AG20443 (cell line): ENCODE measurements around the gene SH3BP4.

Experiments
- DNase-seq: peaks from one replicate; pipeline ENCODE4 v3.0.0; 2012; ENCODE audit warnings: low spot score, mixed read lengths

The SH3BP4 gene

DNA sequence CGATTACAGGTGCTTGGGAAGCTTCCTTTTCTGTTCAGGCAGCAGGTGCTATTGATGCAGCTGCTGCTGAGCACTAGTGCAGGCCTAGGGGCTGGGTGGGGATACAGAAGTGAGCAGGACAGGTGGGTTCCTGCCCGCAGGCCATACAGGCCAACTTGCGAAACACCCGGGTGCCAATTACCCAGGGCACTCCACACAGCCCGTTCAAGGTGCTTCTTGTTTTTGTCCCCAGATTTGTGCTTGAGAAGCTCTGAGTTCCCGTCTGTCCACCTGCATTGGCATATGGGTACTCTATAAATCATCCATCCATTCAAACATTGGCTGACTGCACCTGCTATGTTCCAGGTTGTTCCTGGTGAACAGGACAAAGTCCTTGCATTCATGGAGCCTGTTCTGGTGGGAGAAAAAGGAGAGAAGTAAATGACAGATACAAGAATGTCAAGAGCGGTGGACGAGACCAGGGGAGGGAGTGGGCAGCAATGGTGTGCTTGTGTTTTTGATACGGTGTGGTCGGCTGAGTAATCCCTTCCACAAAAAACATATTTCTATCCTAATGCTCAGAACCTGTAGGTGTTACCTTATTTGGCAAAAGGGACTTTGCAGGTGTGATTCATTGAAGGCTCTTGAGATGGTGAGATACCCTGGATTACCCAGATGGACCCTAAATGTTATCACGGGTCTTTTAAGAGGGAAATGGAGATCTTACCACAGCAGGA lies 31.4 kb downstream of the SH3BP4 start:
- no peak for DNase-seq

DNA sequence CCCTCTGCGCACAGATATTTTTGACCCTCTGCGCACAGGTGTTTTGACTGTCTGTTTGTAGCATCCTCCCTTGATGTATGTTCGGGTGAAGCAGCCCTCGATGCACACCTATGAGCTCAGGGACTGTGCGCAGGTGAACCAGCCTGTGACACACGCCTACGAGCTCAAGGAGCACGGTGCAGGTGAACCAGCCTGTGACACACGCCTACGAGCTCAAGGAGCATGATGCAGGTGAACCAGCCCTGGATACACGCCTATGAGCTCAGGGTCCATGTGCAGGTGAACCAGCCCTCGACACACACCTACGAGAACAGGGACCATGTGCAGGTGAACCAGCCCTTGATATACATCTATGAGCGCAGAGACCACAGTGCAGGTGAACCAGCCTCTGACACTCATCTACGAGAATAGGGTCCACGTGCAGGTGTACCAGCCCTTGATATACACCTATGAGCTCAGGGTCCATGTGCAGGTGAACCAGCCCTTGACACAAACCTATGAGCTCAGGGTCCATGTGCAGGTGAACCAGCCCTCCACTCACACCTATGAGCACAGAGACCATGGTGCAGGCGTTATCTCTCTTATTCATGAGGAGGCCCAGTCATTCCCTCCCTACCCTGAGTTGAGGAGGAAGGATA lies 33.9 kb downstream of the SH3BP4 start:
- no peak for DNase-seq

DNA sequence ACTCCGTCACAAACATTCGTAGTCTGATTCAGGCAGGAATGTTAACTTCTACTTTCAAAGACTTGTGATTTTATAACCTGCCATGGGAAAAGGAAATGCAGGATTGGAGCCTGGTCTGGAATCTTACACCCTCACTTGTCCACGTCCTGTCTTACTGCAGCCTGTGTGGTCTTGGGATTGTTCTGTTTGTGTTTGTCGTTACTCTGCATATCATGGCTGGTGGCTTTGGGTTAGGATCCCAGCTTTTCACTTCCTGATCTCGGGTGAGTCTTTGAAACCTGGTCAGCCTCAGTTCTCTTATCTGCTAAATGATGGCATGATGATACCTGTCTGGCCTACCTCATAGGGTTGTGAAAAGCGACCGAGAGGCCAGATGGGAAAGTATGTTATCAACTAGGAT lies 34.6 kb downstream of the SH3BP4 start:
- DNase-seq, result no peak

DNA sequence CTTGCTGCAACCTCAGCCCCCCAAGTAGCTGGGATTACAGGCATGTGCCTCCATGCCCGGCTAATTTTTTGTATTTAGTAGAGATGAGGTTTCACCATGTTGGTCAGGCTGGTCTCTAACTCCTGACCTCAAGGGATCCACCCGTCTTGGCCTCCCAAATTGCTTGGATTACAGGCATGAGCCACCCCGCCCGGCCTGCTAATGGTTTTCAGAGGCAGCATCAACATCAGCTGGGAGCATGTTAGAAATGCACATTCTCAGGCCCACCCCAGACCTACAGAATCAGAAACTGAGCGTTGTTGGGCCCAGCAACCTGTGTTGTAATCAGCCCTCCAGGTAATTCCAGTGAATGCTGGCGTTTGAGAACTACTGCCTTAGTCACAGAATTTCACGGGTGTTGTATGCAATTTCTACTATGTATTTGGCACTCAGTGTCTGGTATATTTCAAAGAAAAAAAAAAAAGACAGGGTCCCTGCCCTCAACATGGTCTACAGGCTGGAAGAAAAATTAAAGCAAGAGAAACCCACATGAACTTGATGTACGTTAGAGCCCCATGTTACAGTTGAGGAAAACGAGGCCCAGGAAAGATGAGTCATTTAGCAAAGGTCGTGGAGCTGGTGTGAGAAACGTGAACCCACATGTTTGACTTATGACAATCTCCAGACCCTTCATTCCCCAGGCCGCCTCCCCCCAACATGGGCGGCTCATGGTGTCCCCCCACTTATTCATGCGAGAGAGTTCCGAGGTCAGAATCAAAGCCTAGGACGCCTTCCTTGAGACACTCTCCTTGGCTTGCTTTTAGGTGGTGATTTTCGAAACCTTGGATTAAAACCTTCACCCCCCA lies 35.3 kb downstream of the SH3BP4 start:
- DNase-seq, result no peak

DNA sequence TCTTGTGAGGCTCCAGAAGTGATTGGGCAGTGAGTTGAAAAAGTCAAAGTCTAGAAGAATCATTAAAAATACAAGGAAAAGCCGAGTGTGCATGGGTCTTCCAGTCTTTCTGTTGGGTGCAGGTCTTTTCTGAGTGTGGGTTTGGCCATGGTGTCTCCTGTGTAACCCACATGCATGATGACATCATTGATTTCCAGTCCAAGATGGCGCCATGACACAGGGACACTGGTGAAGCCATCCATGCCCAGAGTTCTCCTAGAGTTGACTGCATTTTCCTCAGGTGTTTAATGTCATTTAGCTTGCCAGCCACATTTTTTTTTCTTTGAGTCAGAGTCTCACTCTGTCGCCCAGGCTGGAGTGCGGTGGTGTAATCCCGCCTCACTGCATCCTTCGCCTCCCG lies 35.9 kb downstream of the SH3BP4 start:
- no peak for DNase-seq

DNA sequence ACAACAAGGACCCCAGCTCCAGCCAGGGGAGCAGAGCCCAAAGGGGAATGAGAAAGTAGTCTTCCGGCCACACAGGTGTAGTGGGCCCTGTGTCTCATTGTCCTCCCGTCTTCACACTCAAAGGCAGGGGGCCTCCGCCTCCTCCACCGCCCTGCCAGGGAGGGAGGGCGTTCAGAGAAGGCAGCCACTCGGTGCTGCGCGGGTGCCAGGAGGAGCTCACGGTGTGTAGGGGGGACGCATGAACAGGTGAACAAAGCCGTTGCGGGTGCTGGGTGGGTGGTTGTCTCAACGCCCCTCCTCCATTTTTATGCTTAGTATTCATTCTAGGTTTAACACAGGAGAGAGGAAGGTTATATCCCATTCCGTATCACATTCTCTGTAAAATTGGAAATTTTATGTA lies 36.7 kb downstream of the SH3BP4 start:
- no peak for DNase-seq

DNA sequence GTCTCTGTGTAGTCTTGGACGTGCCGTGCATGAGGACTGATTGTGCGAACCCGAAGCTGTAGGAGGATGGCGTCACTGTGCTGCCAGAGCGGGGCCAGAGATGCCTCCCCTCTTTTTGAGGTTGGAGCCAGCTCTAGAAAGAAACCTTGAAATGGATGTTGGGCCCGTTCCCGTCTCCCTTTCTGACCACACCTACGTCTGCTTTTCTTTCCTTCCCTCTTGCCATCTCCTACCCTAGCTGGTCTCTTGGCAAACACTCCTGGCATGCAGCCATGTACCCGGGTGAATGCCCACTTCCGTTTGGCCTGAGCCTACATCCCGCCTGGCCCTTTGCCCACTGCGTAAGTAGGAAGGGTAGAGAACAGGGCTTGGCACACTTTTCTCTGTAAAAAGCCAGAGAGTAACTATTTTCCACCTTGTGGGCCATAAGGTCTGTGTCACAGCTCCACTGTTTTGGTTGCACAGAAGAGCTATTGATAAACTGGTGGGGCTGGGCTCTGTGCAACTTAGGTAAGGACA lies 37.4 kb downstream of the SH3BP4 start:
- no peak for DNase-seq

DNA sequence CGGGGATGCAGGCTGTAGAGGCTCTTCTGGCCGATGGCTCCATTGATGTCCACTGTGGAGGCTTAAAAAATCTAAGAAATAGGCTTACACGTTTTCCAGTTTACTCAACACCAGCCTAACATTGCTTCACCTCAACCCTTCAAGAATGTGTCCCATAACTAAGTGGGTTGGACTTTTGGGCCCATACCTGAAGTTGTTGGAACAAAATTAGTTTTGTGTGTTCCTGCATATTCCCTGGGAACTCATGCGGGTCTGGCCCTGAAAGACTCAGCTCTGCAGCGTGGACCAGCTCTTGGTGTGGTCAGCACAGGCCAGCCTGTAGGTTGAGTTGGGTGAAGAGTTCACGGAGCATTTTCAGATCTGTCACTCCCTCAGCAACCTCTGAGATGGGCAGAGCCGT lies 38.5 kb downstream of the SH3BP4 start:
- no peak for DNase-seq

DNA sequence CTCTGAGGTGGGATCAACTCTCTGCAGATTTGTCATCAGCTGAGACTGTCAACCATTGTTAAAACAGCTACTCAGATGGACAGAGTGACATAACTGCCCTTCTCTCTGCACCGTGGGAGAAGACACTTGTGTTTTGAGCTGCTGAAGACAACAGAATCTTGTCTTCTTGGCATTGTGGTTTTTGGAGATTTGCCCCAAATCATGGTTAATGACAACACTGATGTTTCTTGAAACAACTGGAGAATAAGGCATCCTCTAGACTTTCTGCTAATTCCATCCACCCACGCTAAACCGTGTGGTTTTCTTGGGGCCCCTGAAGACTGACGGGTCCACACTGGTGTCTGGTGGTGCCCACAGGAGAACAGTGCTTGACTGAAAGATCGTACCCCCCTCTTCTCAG lies 39.5 kb downstream of the SH3BP4 start:
- no peak for DNase-seq

DNA sequence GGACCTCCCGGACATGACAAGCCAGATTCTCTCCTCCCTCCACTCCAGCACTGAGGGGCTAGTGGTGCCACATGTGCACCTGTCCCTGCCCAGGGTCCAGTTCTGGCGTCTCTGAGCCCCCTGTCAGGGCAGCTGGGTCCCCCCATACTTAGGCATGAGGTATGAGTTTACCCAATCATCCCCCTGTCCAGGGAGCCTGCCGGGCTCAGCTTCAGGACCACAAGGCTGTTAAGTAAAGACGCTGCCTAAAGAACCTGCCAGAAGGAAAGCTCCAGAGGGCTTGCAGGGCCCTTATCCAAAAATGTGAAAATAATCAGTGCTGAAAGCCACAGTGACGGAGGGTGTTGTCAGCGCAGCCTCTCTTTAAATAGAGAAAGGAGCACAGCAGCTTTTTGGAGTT lies 40.0 kb downstream of the SH3BP4 start:
- peak; percentile 63 for DNase-seq

DNA sequence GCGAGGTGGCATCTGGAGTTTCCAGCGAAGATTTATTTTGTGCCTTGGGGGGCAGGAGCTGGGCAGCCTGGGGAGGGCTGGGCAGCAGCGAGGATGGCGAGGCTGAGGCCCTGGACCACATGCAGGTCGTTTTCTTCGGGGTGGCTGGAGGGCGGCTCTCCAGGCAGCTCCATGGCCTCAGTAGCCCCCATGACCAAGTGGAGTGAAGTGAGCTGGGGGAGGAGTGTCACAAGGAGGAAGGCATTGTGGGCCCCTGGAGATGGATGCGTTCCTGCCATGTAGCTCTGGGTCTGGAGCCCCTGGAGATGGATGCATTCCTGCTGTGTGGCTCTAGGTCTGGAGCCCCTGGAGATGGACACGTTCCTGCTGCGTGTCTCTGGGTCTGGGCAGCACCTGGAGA lies 40.4 kb downstream of the SH3BP4 start:
- no peak for DNase-seq

DNA sequence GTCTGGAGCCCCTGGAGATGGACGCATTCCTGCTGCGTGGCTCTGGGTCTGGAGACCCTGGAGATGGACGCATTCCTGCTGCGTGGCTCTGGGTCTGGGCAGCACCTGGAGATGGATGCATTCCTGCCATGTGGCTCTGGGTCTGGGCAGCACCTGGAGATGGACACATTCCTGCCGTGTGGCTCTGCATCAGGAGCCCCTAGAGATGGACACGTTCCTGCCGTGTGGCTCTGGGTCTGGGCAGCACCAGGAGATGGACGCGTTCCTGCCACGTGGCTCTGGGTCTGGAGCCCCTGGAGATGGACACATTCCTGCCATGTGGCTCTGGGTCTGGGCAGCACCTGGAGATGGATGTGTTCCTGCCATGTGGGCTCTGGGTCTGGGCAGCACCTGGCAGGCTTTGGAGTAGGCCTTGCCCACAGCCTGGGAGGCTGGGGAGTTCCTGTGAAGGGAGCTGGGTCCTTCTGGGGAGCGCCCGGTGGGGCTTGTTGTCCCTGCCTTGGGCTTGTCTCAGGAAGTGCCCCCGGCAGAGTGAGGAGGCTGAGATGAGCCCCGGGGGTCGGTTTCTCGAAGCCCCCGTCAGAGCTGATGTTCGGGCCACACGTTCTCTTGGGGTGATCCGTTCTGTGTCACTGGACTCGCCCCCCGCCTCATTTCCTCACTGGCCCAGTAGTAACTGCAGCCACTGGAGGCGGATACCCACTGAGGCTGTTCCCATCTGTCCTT lies 41.0 kb downstream of the SH3BP4 start:
- no peak for DNase-seq

DNA sequence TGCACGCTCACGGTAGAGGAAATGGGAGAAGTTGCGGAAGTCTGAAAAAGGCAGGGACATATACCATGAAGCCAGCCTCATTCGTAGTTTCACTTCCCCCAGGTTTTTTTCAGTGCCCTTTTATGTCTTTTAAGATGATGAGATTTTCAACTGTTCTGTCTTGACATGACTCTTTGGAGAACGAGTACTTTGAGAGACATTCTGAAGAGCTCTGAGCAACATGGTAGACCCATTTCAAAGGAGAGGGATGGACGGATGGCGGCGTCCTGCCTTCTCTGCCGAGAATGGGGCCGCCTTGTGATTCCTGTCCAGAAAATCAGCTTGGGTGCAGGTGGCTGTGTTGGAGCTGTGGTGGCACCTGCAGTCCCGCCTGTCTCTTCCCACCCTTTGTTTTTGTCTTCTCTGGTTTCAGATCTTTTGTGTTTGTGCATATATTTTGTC lies 41.7 kb downstream of the SH3BP4 start:
- DNase-seq, result no peak

DNA sequence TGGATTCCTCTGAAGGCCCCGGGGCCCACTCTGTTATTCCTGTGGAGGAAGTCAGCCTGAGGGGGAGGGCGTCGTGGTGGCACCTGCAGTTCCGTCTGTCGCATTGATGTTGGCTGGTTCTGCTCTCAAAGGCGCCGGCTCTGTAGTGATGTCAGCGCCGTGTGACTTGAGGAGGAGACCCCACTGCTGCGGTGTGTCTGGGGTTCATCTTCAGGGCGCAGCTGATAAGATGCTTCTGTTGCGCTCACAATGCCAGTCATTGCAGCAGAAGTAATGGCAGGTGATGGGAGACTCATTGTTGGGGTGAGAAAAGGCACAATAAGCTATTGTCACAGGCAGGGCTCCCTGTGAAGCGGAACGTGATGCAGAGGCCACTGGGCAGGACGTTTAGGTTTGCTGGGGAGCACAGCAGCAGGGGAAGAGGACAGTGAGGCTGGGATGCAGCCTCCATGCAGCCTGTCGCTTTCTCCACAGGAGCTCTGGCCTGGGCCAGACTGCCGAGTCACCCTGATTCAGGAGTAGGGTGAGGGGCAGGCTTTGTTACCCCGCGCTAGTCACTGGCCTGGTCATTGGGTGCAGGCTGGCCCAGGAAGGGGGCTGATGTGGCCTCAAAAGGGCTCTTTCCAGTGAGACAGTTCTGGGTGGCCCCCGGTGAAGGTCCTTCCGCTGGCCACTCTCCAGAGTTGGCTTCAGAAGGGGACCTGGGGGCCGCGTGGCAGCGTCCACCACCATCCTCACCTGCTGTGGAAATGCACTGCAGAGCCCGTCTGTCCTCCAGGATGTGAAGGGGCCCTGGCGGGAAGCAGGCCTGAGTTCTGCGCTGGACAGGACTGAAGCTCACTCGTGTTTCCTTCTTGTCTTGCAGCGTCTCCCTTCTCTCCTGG lies 42.9 kb downstream of the SH3BP4 start:
- no peak for DNase-seq

DNA sequence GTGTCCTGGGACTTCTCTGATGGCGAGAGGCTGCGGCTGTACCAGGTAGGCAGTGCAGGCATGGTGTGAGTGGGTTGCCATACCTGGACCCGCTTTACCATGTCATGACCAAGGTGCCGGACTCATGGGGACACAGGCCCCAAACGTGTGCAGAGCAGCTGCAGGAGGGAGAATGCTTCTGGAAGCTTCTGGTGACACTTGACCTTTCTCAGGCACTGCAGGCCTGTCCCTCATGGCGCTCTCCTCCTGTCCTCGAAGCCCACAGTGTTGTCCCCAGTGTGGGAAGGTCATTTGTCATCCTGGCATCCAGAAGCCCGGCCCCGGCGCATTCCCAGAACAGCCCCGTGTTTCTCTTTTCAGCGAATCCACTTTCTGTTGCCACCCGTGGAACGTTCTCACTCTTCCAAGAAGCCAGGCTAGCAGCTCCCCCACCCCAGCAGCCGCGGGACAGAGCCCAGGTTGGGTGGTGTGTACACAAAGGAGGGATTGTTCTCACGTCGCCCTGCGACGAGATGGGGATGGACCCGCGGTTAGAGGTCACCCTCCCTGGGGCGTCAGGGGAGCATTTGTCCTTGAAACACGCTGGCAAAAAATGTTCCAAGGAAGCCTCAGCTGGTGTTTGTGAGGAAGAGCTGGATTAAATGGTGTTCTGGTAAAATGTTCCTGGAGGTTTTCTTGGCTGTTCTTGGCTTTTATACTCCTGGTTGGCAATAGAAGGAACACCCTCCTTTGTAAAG lies 43.7 kb downstream of the SH3BP4 start:
- DNase-seq, result no peak

DNA sequence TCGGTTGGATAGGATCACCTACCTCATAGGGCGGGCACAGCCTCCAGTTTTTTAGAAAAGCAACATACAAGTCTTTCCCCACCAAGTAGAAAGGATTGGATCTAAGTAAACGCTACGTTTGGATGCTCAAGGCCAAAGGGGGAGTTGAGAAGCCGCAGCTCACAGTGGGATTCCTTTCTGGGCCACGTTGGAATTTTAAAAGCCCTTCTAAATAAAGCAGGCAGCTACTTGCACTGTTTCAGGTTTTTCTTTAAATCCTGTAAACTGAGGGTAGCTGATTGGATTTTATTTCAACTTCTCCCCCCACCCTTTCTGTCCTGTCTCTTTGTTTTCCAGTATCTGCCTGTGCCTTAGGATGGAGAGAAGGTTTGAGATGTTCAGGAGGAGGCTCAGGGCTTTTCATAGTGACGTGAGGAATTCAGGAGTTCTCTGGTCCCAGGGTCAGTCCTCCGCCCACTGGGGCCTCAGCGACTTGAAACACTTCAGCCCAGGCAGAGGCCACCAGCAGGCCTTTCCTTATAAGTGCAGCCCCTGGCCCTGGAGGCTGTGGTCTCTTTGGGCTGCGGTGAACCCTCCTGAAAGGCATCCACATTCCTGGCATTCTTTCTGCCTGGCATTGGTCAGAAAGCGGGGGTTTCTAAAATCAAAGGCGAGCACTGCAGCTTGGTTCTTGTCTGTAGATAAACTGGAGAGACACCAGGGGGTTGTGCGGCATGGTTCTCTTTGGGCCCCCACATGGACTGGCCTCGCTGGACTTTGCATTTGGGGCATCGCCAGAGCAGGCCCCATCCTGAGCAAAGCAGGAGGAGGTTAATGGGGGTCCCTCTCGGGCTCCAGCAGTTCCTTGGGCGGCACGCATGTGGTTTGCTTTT lies 44.5 kb downstream of the SH3BP4 start:
- peak; percentile 73 for DNase-seq

DNA sequence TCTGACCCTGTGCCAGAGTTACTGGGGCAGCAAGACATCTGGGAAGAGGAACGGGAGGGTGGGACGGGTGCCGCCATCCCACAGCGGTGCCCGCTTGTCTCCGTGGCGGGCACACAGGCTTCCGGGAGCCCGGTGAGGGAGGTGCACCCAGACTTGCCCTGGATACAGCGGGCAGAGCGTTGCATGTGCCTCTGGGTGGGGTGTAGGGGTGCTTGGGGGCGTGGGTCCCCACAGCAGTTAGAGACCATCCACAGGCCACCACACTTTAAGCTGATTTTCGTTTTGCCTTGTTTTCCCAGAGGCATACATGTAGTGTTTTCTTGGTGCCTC lies 45.1 kb downstream of the SH3BP4 start:
- DNase-seq, result no peak

DNA sequence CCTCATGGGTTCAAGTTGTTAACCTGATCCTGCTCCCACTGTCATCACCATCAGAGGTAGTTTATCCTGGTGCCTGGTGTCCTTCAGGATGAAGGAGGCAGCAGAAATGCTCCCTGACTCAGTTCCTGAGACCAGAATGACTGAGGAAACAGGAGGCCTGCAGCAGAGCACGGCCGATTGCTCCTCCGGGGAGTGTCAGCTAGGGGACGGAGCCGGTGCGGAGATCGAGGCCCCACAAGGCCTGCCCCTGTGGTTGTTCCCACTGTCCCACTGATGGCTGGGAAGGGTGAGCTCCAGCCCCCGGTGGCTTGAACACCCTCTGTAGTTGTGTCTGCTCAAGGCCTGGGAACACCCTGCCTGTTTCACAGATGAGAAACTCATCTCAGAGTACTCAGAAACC lies 45.6 kb downstream of the SH3BP4 start:
- DNase-seq, result no peak

DNA sequence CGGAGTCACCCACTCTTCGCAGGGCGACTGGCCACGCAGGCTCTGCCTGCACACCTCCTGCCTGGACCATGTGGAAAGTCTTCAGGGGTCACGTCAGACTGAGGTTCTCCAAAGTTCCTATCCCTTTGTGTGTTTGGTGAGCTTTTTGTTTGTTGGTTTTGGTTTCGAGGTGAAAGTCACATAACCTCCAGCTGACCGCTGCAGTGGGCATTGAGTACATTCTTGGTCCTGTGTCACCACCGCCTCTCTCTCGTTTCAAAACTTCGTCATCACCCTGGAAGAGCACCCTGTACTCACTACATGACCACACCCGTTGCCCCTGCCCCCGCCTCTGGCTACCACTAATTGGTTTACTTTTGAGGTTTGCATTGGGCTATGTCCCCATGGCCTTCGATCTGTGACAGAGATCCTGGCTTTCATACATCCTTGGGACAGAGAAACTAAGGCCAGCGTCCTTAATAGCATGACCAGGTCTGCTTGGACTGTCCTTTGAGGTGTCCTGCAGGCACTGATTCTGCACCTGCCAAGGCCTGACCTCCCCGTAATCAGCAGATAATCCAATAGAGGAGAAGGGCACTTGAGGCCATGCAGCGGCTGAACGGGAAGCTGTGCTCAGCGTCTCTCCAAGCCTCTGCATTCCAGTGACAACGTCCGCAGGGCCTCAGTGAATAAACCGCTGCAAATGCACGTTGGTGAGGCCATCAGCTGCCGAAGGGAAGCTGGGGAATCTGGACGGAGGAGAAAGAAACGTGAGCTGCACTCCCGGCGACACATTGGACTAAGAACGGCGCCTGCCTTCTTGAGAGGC lies 46.8 kb downstream of the SH3BP4 start:
- DNase-seq, result no peak
